ENCODE measurements around the gene HECTD4.
A peak's percentile ranks its signal among the peaks of the same experiment; 100 is the strongest.
"Not testable (repeated sequence)": the region's sequence is repeated elsewhere in the genome, so short reads cannot be mapped to it uniquely, and the experiment has no call there.

The HECTD4 gene

GRCh38 chr12:112381883-112382796 is at the start of gene HECTD4:
TSS of gene HECTD4 (minus strand) at chr12:112382431. CDS start at chr12:112382128, 303 bp downstream.
- peak; percentile 97 for DNase-seq

GRCh38 chr12:112431965-112432364 is 49.7 kb upstream of the HECTD4 start:
- DNase-seq: no peak

GRCh38 chr12:112430929-112431328 is 48.7 kb upstream of the HECTD4 start:
- DNase-seq: no peak

- DNase-seq: no peak
Measured at GRCh38 chr12:112427760-112428159, 45.5 kb upstream of the HECTD4 start.

- DNase-seq: no peak
Measured at GRCh38 chr12:112425582-112426382, 43.6 kb upstream of the HECTD4 start.

- no peak for DNase-seq
Measured at GRCh38 chr12:112424126-112424525, 41.9 kb upstream of the HECTD4 start.

- no peak for DNase-seq
Measured at GRCh38 chr12:112422531-112422930, 40.3 kb upstream of the HECTD4 start.

- no peak for DNase-seq
Measured at GRCh38 chr12:112421363-112421762, 39.1 kb upstream of the HECTD4 start.

GRCh38 chr12:112420740-112421139 is 38.5 kb upstream of the HECTD4 start:
- no peak for DNase-seq

- no peak for DNase-seq
Measured at GRCh38 chr12:112419297-112420133, 37.3 kb upstream of the HECTD4 start.

GRCh38 chr12:112418608-112419296 is 36.5 kb upstream of the HECTD4 start, which contains the start of gene PTPN11:
TSS of gene PTPN11 (plus strand) at chr12:112418947. CDS start at chr12:112419112, 165 bp downstream.
- peak; percentile 98 for DNase-seq

GRCh38 chr12:112418273-112418607 is 36.0 kb upstream of the HECTD4 start:
- DNase-seq: no peak

GRCh38 chr12:112415457-112415856 is 33.2 kb upstream of the HECTD4 start:
- DNase-seq: not testable (repeated sequence)

- no peak for DNase-seq
Measured at GRCh38 chr12:112413855-112414625, 31.8 kb upstream of the HECTD4 start.

- DNase-seq: no peak
Measured at GRCh38 chr12:112409906-112410244, 27.6 kb upstream of the HECTD4 start.

GRCh38 chr12:112409064-112409905 is 27.1 kb upstream of the HECTD4 start, which contains the start of gene RPL6:
TSS of gene RPL6 (minus strand) at chr12:112409605. CDS start at chr12:112408656, 949 bp downstream.
- peak; percentile 95 for DNase-seq

- DNase-seq: no peak
Measured at GRCh38 chr12:112408621-112409020, 26.4 kb upstream of the HECTD4 start.

GRCh38 chr12:112407683-112408082 is 25.5 kb upstream of the HECTD4 start:
- DNase-seq: not testable (repeated sequence)

GRCh38 chr12:112406519-112407488 is 24.6 kb upstream of the HECTD4 start:
- DNase-seq: no peak

Data from activated CD8-positive, alpha-beta memory T cell treated with anti-CD3 and anti-CD28 coated beads for 24 hours (primary cell).